Smooth muscle cell (in vitro differentiated cells): Measurements from ENCODE around the gene UVRAG. TPM values are rescaled to one million over a fixed set of nuclear protein-coding genes. Genes with fewer than 3 reads are reported as not detected.

ENCODE experiments used
- DNase-seq: peaks from one replicate; lab custom pipeline; 2025; ENCODE audit not compliant: unreplicated experiment; lab: John Stamatoyannopoulos, UW
- H2AFZ ChIP-seq: fragments of 200-600 bp; sonication (generic); 2 replicates; pipeline ENCODE4 v1.6.0; 2016; ENCODE audit warnings: antibody characterized with exemption, low read depth, mild to moderate bottlenecking
- H3F3A ChIP-seq: fragments of 200-600 bp; sonication (generic); 2 replicates; pipeline ENCODE4 v1.6.0; 2017; ENCODE audit warnings: antibody characterized with exemption, low read depth
- H3K27ac ChIP-seq: fragments of 200-600 bp; sonication (generic); 2 replicates; pipeline ENCODE4 v1.5.1; 2016; ENCODE audit warnings: low read depth, mild to moderate bottlenecking
- H3K27me3 ChIP-seq: fragments of 200-600 bp; sonication (generic); 2 replicates; pipeline ENCODE4 v1.6.1; 2016; ENCODE audit warnings: low read depth, mild to moderate bottlenecking
- H3K36me3 ChIP-seq: fragments of 200-600 bp; sonication (generic); 2 replicates; pipeline ENCODE4 v1.5.1; 2016; ENCODE audit warnings: low read depth
- H3K4me1 ChIP-seq: fragments of 200-600 bp; sonication (generic); 2 replicates; pipeline ENCODE4 v1.5.1; 2016; ENCODE audit warnings: low read depth
- H3K4me2 ChIP-seq: fragments of 200-600 bp; sonication (generic); 2 replicates; pipeline ENCODE4 v1.6.0; 2016; ENCODE audit warnings: mild to moderate bottlenecking
- H3K4me3 ChIP-seq: fragments of 200-600 bp; sonication (generic); 2 replicates; pipeline ENCODE4 v1.5.1; 2016; ENCODE audit warnings: mild to moderate bottlenecking
- H3K79me2 ChIP-seq: fragments of 200-600 bp; sonication (generic); 2 replicates; pipeline ENCODE4 v1.6.0; 2016; ENCODE audit warnings: low read depth, mild to moderate bottlenecking
- H3K9ac ChIP-seq: fragments of 200-600 bp; sonication (generic); 2 replicates; pipeline ENCODE4 v1.6.0; 2016; ENCODE audit warnings: low read depth
- H3K9me3 ChIP-seq: fragments of 200-600 bp; sonication (generic); replicated peaks from 2 replicates; pipeline ENCODE4 v1.5.1; 2016; ENCODE audit warnings: low read depth
- H4K20me1 ChIP-seq: fragments of 200-600 bp; sonication (generic); 2 replicates; pipeline ENCODE4 v1.6.0; 2016; ENCODE audit warnings: low read depth
- CTCF ChIP-seq: fragments of 200-600 bp; sonication (generic); IDR thresholded peaks from 2 replicates; pipeline ENCODE4 v1.5.1; 2017; ENCODE audit warnings: borderline replicate concordance, mild to moderate bottlenecking, antibody characterized with exemption; ENCODE audit not compliant: insufficient read depth, poor library complexity, severe bottlenecking
- WGBS: methylation state at CpG from one replicate; pipeline ENCODE4 v1.1.7; 2016; ENCODE audit warnings: low lambda C conversion rate; 5-methylcytosine and 5-hydroxymethylcytosine counted together
- polyA plus RNA-seq: library from polyadenylated mRNA; unstranded; fragments of >200 nt; fragmentation: Nextera tagmentation; extraction: Ambion mirVana; gene quantifications from 2 replicates; pipeline ENCODE4 v1.2.1, GENCODE V29; 2016
- total RNA-seq: library from RNA; depleted of rRNA; stranded (reverse); fragments of >200 nt; gene quantifications from 2 replicates; pipeline ENCODE4 v1.2.3, GENCODE V29; 2014

UVRAG gene
- total and polyA plus RNA-seq, 2 experiments from 2014 or later: 12.9 to 20.2 TPM

GRCh38 chr11:75779960-75780359, 35.0 kb upstream of the UVRAG start:
- Histone ChIP-seq H4K20me1 (no peaks in the 10 kb centered on the region), H2AFZ (no peak overlapping the region), H3K27me3 (no peaks in the 10 kb centered on the region), H3K27ac (no peak overlapping the region), H3K4me3 (no peak overlapping the region), H3K36me3 (no peaks in the 10 kb centered on the region), H3K79me2 (no peaks in the 10 kb centered on the region), H3F3A (no peaks in the 10 kb centered on the region), H3K4me1 (no peaks in the 10 kb centered on the region), H3K9ac (no peak overlapping the region), H3K4me2 (no peak overlapping the region), H3K9me3 (no peaks in the 10 kb centered on the region)
- WGBS: 95% methylated on average over 2 of the region's 2 CpGs
- no peak for TF ChIP-seq CTCF
- no peak for DNase-seq

GRCh38 chr11:75780888-75781287, 34.1 kb upstream of the UVRAG start:
- no peaks in the 10 kb centered on the region for H3K4me1 ChIP-seq
- H3K79me2 ChIP-seq: no peaks in the 10 kb centered on the region
- no peak overlapping the region for H3K9ac ChIP-seq
- no peak overlapping the region for H2AFZ ChIP-seq
- no peak overlapping the region for H3K4me3 ChIP-seq
- no peak for TF ChIP-seq CTCF
- WGBS: 56% methylated on average over 3 of the region's 3 CpGs
- H3K27me3 ChIP-seq: no peaks in the 10 kb centered on the region
- H4K20me1 ChIP-seq: no peaks in the 10 kb centered on the region
- no peaks in the 10 kb centered on the region for H3K9me3 ChIP-seq
- DNase-seq: no peak
- H3K27ac ChIP-seq: no peak overlapping the region
- no peaks in the 10 kb centered on the region for H3K36me3 ChIP-seq
- H3F3A ChIP-seq: no peaks in the 10 kb centered on the region
- no peak overlapping the region for H3K4me2 ChIP-seq

- Histone ChIP-seq H3K27ac (no peak overlapping the region), H3K36me3 (no peaks in the 10 kb centered on the region), H3K9ac (no peak overlapping the region), H3K4me2 (no peak overlapping the region), H3K4me1 (no peaks in the 10 kb centered on the region), H2AFZ (no peak overlapping the region), H3K27me3 (no peaks in the 10 kb centered on the region), H3K79me2 (no peaks in the 10 kb centered on the region), H3F3A (no peaks in the 10 kb centered on the region), H3K9me3 (no peaks in the 10 kb centered on the region), H3K4me3 (no peak overlapping the region), H4K20me1 (no peaks in the 10 kb centered on the region)
- TF ChIP-seq CTCF: no peak
- WGBS: 91% methylated on average over 7 of the region's 7 CpGs
- no peak for DNase-seq
These were observed 33.7 kb upstream of the UVRAG start for GRCh38 chr11:75781296-75781695.

- Histone ChIP-seq H3K9me3 (no peaks in the 10 kb centered on the region), H4K20me1 (no peaks in the 10 kb centered on the region), H3K4me1 (no peaks in the 10 kb centered on the region), H3K36me3 (no peaks in the 10 kb centered on the region), H3K27me3 (no peaks in the 10 kb centered on the region), H2AFZ (no peak overlapping the region), H3K27ac (no peak overlapping the region), H3K4me2 (no peak overlapping the region), H3K79me2 (no peaks in the 10 kb centered on the region), H3F3A (no peaks in the 10 kb centered on the region), H3K9ac (no peak overlapping the region), H3K4me3 (no peak overlapping the region)
- TF ChIP-seq CTCF: no peak
- no peak for DNase-seq
- WGBS: 95% methylated on average over 9 of the region's 9 CpGs
These were observed 33.2 kb upstream of the UVRAG start for GRCh38 chr11:75781831-75782230.
